ENCODE measurements around the gene KLB. TPM values are rescaled to one million over a fixed set of nuclear protein-coding genes. Genes with fewer than 3 reads are reported as not detected.
"Not testable (repeated sequence)": the region's sequence is repeated elsewhere in the genome, so short reads cannot be mapped to it uniquely, and the experiment has no call there.

Gene KLB
- not detected for total RNA-seq (2021; fragmentation: NEBNext Ultra II Directional; extraction: Animal tissue kit (Norgen Biotek cat#: 25700))
- long read RNA-seq = 0 reads

DNA sequence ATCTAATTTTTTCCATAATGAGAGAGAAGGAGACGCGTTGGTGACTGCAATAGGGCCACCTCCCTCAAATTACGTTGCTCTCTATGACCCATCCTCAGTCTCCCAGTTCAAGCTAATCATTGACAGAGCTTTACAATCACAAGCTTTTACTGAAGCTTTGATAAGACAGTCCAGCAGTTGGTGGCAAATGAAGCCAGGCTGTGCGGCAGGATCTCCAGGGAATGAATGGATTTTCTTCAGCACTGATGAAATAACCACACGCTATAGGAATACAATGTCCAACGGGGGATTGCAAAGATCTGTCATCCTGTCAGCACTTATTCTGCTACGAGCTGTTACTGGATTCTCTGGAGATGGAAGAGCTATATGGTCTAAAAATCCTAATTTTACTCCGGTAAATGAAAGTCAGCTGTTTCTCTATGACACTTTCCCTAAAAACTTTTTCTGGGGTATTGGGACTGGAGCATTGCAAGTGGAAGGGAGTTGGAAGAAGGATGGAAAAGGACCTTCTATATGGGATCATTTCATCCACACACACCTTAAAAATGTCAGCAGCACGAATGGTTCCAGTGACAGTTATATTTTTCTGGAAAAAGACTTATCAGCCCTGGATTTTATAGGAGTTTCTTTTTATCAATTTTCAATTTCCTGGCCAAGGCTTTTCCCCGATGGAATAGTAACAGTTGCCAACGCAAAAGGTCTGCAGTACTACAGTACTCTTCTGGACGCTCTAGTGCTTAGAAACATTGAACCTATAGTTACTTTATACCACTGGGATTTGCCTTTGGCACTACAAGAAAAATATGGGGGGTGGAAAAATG is at the start of gene KLB:
Gene KLB, plus strand, starts transcription at position 168 of the 821 bp plus-strand sequence. Its CDS starts 20 bp downstream, at position 188.
- H3K4me3 Mint-ChIP-seq = peak within 1 kb of the TSS; percentile 27; the same call in 1 of the 2 replicates
- no peaks in the 10 kb centered on the region for H3K9me3 Mint-ChIP-seq
- no peak within 1 kb of the TSS for H3K27ac Mint-ChIP-seq
- H3K27me3 Mint-ChIP-seq (ENCODE audit: insufficient read depth) = no peaks in the 10 kb centered on the region
- no peaks in the 10 kb centered on the region for H3K36me3 Mint-ChIP-seq (ENCODE audit: low read depth)
- no peak for DNase-seq
- no peak for TF ChIP-seq CTCF (IDR thresholded peaks at IDR 0.05)
- peaks cover 8% of the 10 kb centered on the region; the same call in 1 of the 2 replicates for H3K4me1 Mint-ChIP-seq (ENCODE audit: low read depth)

GRCh38 chr4:39357002-39357401 is 49.7 kb upstream of the KLB start:
- Mint-ChIP-seq H3K27ac (peak overlapping the region; percentile 29; the same call in 1 of the 2 replicates), H3K9me3 (no peaks in the 10 kb centered on the region), H3K4me1 (ENCODE audit: low read depth) (peaks cover 38% of the 10 kb centered on the region), H3K27me3 (ENCODE audit: insufficient read depth) (no peaks in the 10 kb centered on the region; the same call in 1 of the 2 replicates), H3K4me3 (no peak overlapping the region), H3K36me3 (ENCODE audit: low read depth) (no peaks in the 10 kb centered on the region)
- DNase-seq = no peak
- no peak for TF ChIP-seq CTCF (IDR thresholded peaks at IDR 0.05)

DNA sequence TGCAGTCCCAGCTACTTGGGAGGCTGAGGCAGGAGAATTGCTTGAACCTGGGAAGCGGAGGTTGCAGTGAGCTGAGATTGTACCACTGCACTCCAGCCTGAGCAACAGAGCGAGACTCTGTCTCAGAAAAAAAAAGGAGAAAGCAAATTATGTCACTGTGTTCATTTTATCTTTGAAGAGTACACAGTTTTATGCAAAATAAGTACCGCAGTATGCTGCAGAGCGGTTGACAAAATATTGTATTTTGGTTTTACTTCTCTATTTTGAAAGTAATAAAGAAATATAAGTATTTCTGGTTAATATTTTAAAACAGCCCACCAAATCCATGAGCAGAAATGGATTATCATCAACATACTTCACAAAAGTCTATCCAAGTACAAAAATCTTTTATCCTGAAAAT is 46.1 kb upstream of the KLB start:
- H3K9me3 Mint-ChIP-seq; DNase-seq; H3K36me3 Mint-ChIP-seq (ENCODE audit: low read depth); H3K4me3 Mint-ChIP-seq; H3K27me3 Mint-ChIP-seq (ENCODE audit: insufficient read depth); H3K27ac Mint-ChIP-seq: not testable (repeated sequence)
- peaks cover 26% of the 10 kb centered on the region for H3K4me1 Mint-ChIP-seq (ENCODE audit: low read depth)

- no peaks in the 10 kb centered on the region for H3K27me3 Mint-ChIP-seq (ENCODE audit: insufficient read depth)
- H3K27ac Mint-ChIP-seq = no peak overlapping the region
- no peak overlapping the region for H3K4me3 Mint-ChIP-seq
- H3K4me1 Mint-ChIP-seq (ENCODE audit: low read depth) = peaks cover 19% of the 10 kb centered on the region
- H3K9me3 Mint-ChIP-seq = no peaks in the 10 kb centered on the region
- no peaks in the 10 kb centered on the region; the same call in 1 of the 2 replicates for H3K36me3 Mint-ChIP-seq (ENCODE audit: low read depth)
- no peak for TF ChIP-seq CTCF (IDR thresholded peaks at IDR 0.05)
- DNase-seq = no peak
These were observed 43.9 kb upstream of the KLB start for GRCh38 chr4:39362827-39363226.

DNA sequence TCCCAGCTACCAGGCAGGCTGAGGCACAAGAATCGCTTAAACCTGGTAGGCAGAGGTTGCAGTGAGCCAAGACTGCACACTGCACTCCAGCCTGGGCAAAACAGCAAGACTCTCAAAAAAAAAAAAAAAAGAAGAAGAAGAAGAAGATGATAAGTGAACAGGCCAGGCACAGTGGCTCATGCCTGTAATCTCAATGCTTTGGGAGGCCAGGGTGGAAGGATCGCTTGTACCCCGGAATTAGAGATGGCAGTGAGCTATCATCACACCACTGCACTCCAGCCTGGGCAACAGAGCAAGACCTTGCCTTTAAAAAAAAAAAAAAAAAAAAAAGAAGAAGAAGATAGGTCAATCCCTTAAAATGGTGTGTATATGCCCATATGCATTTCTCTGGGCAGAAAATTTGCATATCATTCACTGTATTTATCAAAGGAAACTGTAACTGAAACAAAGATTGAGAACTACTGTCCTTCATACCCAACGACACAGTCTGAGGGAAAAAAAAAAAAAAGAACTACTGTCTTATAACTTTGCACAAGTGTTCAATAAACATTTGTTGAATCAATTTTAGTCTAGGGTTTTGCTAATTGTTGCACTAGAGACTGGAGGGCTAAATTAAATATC is 42.8 kb upstream of the KLB start:
- TF ChIP-seq CTCF (IDR thresholded peaks at IDR 0.05) = no peak
- Mint-ChIP-seq H3K4me3 (peak overlapping the region; percentile 96), H3K27me3 (ENCODE audit: insufficient read depth) (no peaks in the 10 kb centered on the region)

DNA sequence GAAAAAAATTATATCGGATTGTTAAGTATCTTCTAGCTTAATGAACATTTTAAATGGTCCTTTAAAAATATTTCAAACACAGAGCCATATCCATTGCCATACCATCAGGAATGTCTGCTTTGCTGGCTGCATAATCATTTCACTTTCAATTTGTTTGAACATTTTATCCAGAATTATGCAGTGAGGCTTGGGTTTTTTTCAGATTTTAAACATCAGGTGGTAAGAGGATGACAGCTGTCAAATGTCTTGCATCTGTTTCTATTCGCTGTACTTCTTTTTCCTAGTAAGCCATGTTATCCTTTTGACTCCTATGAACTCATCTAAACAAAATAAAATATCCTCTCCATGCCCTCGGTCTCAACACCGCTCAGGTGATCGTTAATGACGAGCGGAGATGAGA is 41.4 kb upstream of the KLB start:
- DNase-seq = no peak
- H3K27ac Mint-ChIP-seq = peak overlapping the region; percentile 86
- H3K4me3 Mint-ChIP-seq = peak overlapping the region; percentile 96
- no peaks in the 10 kb centered on the region; the same call in 1 of the 2 replicates for H3K9me3 Mint-ChIP-seq
- 0 out of 2 replicates have a peak, but pooled peaks cover 2% of the 10 kb centered on the region for H3K27me3 Mint-ChIP-seq (ENCODE audit: insufficient read depth)
- peaks cover 3% of the 10 kb centered on the region; the same call in 1 of the 2 replicates for H3K36me3 Mint-ChIP-seq (ENCODE audit: low read depth)
- no peak for TF ChIP-seq CTCF (IDR thresholded peaks at IDR 0.05)
- H3K4me1 Mint-ChIP-seq (ENCODE audit: low read depth) = peaks cover 19% of the 10 kb centered on the region

More for the DNA sequence above, 42.8 kb upstream of the KLB start:
- H3K36me3 Mint-ChIP-seq (ENCODE audit: low read depth) = no peaks in the 10 kb centered on the region; the same call in 1 of the 2 replicates
- H3K27ac Mint-ChIP-seq = no peak overlapping the region
- DNase-seq = no peak
- H3K4me1 Mint-ChIP-seq (ENCODE audit: low read depth) = peaks cover 19% of the 10 kb centered on the region
- H3K9me3 Mint-ChIP-seq = no peaks in the 10 kb centered on the region

Measured in HFFc6 (cell line).